HG02884 (cell line): Measurements from ENCODE around the gene BCL6.

ENCODE experiments used
- ATAC-seq: cut with Tn5 transposase; IDR thresholded peaks from one replicate; pipeline ENCODE4 v1.9.1; 2021; ENCODE audit warnings: mild to moderate bottlenecking, moderate library complexity; ENCODE audit not compliant: unreplicated experiment

BCL6 gene

DNA sequence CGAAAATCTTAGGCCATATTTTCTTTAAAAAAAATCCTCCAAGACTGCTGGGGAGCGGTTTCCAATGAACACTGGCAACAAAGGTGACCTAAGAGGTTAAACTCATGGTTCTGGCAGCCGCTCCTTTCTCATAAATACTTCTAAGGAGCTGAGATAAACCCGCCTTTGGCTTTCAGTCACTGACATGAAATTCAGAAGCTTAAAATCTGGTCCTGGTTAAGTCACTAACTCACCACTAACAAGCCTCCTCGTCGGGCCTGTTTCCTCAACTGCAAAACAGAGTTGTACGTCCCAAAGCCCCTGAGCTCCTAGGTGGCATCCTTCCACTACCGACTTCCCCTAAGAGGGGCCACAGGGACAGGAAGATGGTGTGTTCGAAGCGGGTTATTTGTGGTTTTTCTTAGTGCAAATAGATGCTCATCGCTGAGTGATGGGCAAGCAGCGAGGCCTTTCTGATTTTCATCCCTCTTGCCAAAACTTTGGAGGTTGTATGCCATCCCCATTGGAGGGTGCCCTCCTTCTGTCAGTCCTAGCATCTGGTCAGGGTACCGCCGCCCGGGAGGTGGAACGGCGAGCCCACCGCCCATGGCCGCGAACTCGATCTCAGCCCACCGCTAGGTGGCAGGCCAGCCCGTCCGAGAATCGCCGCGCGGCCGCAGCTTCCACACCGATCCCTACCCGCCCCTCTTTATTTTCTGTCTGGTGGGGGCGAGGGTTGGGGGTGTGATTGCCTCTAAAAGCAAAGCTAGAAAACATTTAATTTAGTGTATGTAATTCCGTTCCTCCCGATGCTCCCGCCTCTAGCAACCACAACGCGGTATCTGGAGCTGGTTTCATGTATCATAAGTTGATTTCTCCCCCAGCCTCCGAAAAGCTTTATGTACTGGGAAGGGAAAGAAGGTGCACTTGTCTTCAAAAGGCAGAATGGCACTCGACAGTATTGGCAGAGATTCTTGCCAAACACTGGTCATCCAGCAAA lies 4.6 kb downstream of the BCL6 start:
- no peak for ATAC-seq

DNA sequence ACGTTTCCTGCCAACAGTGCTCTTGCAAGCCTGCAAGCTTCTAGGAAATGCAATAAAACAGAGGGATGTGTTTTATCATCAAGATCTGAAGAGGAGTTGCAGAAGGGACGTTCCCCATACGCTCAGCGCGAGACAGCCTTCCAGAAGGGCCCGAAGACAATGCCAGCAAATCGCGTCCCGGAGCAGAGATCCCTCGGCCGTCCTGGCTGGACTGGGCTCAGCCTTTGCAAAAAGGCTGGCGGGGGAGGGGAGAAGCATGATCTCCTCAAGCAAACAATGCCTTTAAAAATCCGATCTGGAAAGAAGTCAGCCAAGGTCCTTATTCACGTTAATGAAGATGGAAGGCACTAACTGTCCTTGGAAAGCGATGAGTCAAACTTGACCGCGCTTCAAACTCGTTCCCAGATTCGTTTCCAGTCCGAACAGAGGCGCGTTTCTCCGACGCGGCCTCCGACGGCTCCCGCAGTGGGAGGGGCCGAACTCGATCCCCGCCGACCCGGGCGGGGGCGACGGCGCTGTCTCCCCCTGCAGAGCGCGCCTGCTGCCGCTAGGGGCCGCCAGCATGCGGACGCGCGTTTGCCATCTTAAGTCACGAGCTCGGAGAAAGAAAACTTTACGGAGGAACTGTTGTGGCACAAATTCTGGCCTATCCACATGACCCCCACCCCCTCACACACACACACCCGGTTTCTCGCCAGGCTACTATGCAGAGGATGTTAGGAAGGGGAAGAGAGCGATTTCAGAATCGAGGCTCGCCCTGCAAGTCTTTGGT lies 5.5 kb downstream of the BCL6 start:
- ATAC-seq = no peak

DNA sequence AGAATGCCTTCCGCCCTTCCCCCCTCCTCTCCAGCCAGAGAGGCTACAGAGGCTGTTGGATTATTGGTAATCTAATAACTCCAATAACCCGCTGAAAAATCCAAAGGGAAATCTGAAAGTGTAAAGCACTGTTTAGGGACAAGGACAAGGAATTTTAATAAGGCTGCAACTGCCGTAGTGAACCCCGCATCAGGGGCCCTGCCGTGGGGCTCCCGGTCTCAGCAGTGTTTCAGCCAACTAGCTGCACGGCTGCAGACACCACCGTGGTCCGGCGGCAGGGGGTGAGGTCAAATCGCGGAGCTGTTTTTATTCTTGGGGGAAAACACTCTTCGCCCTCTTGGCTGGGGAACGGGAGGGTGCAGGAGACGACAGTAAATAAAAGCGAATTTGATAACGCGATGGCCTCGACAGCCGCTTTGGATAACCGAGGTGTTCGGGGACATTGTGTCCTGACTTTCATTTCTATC lies 6.1 kb downstream of the BCL6 start:
- ATAC-seq = no peak

GRCh38 chr3:187738331-187739093 lies 6.8 kb downstream of the BCL6 start:
- ATAC-seq = peak; percentile 67

- ATAC-seq = no peak
These were observed 7.3 kb downstream of the BCL6 start for GRCh38 chr3:187738071-187738330.

DNA sequence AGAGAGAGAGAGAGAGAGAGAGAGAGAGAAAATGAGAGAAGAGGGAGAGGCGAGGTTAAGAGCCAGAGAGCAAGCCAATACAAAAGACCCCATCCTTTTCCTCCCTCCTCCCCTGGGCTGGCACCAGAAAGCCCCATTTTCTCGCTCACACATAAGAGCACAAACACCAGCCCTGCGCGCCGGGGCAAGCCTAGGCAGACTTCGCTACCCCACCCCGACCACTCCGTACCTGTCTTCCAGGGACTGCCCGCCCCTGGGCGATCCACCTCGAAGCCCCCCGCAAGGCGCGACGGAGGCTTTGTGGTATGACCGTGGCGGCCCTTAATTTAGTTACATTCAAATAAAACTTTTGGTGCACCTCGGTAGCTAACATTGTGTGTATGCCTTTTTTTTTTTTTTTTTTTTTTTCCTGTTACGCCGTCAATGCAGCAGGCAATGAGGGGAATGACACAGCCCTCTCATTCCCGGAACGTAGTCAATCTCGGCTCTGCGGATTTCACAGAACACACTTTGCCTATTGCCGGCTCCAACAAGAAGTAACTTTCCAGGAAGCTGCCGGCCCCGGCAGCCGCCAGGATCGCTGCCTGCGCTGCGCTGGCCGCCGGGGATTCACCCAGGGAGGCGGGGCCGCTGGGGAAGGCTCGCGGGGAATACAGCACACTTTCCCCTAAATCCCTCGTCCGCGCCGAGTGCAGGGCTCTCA lies 7.7 kb downstream of the BCL6 start:
- ATAC-seq = no peak

GRCh38 chr3:187737006-187737367 lies 8.3 kb downstream of the BCL6 start:
- no peak for ATAC-seq

DNA sequence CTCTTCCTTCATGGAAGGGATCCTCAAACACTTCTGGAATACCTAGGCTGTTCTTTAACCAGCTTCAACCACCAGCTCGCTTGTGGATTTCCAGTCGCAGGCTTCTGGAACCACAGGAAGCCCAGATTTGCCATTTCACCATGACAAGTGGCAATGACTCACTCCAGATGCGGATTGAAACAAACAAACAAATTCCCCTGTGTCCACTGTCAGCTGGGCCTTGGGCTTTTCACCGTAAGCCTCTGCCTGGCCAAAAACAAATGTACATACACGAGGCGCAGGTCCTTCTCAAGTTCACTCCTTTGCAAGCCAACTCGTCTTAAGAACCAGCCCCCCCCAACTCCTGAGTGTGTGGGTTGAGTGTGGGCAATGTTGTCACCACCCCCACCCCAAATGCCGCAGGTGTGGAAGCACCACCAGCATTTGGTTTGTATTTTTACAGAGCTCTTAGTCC lies 8.8 kb downstream of the BCL6 start:
- ATAC-seq = no peak

- ATAC-seq = no peak
These were observed 9.4 kb downstream of the BCL6 start for GRCh38 chr3:187735837-187736236.

DNA sequence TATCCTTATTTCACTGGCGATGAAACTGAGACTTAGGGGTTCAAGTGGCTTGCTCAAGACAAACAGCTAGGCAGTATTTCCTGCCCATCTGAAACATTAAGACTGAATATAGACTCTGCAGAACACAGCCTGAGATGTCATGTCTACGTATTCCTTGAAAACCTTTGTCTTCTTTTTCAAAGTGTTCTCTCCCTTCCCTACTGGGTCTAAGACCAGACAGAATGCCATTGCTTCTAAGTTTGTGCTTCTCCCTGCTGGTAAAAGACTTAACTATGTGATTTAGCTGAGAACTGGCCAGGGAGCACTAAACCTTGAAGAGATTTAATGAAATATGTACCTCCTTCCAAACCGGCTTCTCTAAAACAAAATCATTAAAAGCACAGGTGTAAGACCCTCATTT lies 9.9 kb downstream of the BCL6 start:
- ATAC-seq = no peak

- ATAC-seq = no peak
These were observed 10.4 kb downstream of the BCL6 start for GRCh38 chr3:187734841-187735240.

GRCh38 chr3:187733371-187733770 lies 11.9 kb downstream of the BCL6 start:
- no peak for ATAC-seq

- no peak for ATAC-seq
These were observed 15.7 kb downstream of the BCL6 start for GRCh38 chr3:187729598-187729997.

- no peak for ATAC-seq
These were observed 16.2 kb downstream of the BCL6 start for GRCh38 chr3:187728940-187729583.

GRCh38 chr3:187728248-187728647 lies 17.0 kb downstream of the BCL6 start:
- ATAC-seq = no peak

GRCh38 chr3:187726564-187726963 lies 18.7 kb downstream of the BCL6 start:
- no peak for ATAC-seq

GRCh38 chr3:187725653-187726370 lies 19.5 kb downstream of the BCL6 start:
- ATAC-seq = no peak

DNA sequence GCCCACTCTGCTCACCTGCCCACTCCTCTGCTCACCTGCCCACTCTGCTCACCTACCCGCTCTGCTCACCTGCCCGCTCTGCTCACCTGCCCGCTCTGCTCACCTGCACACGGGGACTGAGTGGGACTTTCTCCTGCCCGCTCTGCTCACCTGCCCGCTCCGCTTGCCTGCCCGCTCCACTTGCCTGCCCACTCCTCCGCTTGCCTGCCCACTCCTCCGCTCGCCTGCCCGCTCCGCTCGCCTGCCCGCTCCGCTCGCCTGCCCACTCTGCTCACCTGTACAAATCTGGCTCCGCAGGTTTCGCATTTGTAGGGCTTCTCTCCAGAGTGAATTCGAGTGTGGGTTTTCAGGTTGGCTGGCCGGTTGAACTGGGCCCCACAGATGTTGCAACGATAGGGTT lies 20.0 kb downstream of the BCL6 start:
- ATAC-seq = no peak

DNA sequence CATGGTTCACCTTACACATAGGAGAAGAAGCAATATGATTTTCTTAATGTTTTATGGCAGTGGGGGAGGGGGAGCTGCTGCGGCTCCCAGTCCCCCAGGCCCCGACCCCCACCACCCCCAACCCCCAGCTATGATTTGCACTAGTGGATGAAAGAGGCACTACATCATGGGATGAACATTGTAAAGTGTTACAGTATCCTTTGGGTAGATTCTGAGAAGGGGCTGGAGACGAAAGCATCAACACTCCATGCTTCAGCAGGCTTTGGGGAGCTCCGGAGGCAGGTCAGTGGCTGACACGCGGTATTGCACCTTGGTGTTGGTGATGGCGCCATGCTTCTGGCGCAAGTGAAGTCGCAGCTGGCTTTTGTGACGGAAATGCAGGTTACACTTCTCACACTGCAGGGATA lies 23.1 kb downstream of the BCL6 start:
- no peak for ATAC-seq

GRCh38 chr3:187721055-187721454 lies 24.2 kb downstream of the BCL6 start:
- ATAC-seq = no peak
